ENCODE data around the gene ADM. TPM values are rescaled to one million over a fixed set of nuclear protein-coding genes. Genes with fewer than 3 reads are reported as not detected.

Gene ADM
- polyA plus RNA-seq, 2 of the 4 experiments (the other 2 are of a cell fraction) = 66.3 to 72.1 TPM

DNA sequence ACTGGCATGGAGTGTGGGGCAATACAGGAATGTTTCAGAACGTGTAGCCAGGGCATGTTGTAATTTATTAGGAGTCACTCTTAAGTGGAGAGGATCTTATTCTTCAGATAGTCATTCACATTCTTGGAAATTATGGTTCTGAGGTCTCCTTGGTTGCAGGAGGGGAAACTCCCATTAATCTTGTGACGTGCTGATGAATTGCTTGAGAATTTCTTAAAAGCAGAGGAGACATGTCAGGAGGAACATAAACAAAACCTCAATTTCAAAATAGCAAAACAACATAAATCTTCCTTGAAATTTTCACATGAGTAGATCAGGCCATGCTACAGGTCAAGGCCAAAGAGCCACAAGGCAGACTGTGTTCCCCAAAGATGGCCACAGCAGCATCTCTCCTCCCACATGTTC lies 50.4 kb downstream of the ADM start:
- ATAC-seq (no peak), FAIRE-seq (no peak), DNase-seq (ENCODE audit: low read depth in 1 of 2, low spot score in 1 of 2) (no peak)
- H3K4me2 ChIP-seq = no peak overlapping the region
- WGBS (ENCODE audit: missing lambda C conversion rate) = 13% methylated on average over 2 of the region's 2 CpGs
- TF ChIP-seq EHF (CRISPR knock-in tag; IDR thresholded peaks at IDR 0.05) (no peak), CBX2 (IDR thresholded peaks at IDR 0.05; ENCODE audit: borderline replicate concordance, low read depth) (no peak), ZNF302 (CRISPR knock-in tag; IDR thresholded peaks at IDR 0.05) (no peak), HOXB5 (CRISPR knock-in tag; IDR thresholded peaks at IDR 0.05) (no peak), RCOR1 (IDR thresholded peaks at IDR 0.05; ENCODE audit: low read depth, low read length) (no peak), ZC3H11A (IDR thresholded peaks at IDR 0.05) (no peak), MAFK (IDR thresholded peaks at IDR 0.05; ENCODE audit: partially characterized antibody) (no peak), TP53 (CRISPR knock-in tag; IDR thresholded peaks at IDR 0.05) (no peak), NFE2L2 (conservative IDR thresholded peaks at IDR 0.05; ENCODE audit: low read length) (no peak), NPAS2 (CRISPR knock-in tag; IDR thresholded peaks at IDR 0.05; ENCODE audit: borderline replicate concordance) (no peak), CBX8 (IDR thresholded peaks at IDR 0.05) (no peak)
- TF ChIP-seq, protein P1, sequence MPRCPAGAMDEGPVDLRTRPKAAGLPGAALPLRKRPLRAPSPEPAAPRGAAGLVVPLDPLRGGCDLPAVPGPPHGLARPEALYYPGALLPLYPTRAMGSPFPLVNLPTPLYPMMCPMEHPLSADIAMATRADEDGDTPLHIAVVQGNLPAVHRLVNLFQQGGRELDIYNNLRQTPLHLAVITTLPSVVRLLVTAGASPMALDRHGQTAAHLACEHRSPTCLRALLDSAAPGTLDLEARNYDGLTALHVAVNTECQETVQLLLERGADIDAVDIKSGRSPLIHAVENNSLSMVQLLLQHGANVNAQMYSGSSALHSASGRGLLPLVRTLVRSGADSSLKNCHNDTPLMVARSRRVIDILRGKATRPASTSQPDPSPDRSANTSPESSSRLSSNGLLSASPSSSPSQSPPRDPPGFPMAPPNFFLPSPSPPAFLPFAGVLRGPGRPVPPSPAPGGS (IDR thresholded peaks at IDR 0.05) = no peak
- TF ChIP-seq, protein P2, sequence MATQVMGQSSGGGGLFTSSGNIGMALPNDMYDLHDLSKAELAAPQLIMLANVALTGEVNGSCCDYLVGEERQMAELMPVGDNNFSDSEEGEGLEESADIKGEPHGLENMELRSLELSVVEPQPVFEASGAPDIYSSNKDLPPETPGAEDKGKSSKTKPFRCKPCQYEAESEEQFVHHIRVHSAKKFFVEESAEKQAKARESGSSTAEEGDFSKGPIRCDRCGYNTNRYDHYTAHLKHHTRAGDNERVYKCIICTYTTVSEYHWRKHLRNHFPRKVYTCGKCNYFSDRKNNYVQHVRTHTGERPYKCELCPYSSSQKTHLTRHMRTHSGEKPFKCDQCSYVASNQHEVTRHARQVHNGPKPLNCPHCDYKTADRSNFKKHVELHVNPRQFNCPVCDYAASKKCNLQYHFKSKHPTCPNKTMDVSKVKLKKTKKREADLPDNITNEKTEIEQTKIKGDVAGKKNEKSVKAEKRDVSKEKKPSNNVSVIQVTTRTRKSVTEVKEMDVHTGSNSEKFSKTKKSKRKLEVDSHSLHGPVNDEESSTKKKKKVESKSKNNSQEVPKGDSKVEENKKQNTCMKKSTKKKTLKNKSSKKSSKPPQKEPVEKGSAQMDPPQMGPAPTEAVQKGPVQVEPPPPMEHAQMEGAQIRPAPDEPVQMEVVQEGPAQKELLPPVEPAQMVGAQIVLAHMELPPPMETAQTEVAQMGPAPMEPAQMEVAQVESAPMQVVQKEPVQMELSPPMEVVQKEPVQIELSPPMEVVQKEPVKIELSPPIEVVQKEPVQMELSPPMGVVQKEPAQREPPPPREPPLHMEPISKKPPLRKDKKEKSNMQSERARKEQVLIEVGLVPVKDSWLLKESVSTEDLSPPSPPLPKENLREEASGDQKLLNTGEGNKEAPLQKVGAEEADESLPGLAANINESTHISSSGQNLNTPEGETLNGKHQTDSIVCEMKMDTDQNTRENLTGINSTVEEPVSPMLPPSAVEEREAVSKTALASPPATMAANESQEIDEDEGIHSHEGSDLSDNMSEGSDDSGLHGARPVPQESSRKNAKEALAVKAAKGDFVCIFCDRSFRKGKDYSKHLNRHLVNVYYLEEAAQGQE (IDR thresholded peaks at IDR 0.05) = no peak
- no peak overlapping the region for H3K4me3 ChIP-seq
- CTCF ChIA-PET = interaction anchor here (0.6 to 3.4 kb wide), 2 partner anchors 13 to 55 kb away, joined by 3 to 22 read pairs; no protein-coding TSS in a partner anchor
- POLR2A ChIA-PET = no interaction called here
- H3K9me3 ChIP-seq = peaks cover 3% of the 10 kb centered on the region; the same call in 1 of the 3 replicates
- peaks cover 26% of the 10 kb centered on the region for H3K4me1 ChIP-seq
- no peak overlapping the region for H3K27ac ChIP-seq

DNA sequence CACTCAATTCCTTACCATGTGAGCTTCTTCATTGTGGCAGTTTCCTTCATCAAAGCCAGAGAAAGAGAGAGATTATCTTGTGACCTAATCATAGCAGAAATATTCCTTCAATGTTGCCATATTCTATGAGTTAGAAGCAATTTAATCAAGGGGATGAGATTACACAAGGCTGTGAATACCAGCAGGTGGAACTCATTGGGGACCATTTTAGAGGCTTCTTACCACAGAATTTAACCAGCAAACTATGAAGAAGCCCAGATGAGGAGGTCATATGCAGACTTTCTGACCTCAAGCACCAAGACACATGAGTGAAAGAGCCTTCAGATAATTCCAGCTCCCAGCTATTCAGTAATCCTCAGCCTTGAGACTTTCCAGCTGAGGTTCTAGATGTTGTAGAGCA lies 51.3 kb downstream of the ADM start:
- ATAC-seq (no peak), FAIRE-seq (no peak), DNase-seq (ENCODE audit: low read depth in 1 of 2, low spot score in 1 of 2) (no peak)
- Histone ChIP-seq H3K4me1 (peaks cover 17% of the 10 kb centered on the region), H3K9me3 (peaks cover 3% of the 10 kb centered on the region; the same call in 1 of the 3 replicates), H3K27ac (no peak overlapping the region), H3K4me3 (no peak overlapping the region), H3K4me2 (no peak overlapping the region)
- ChIA-PET CTCF (interaction anchor here (0.6 to 3.4 kb wide), 5 partner anchors 10 to 148 kb away, joined by 3 to 22 read pairs (median 4); no protein-coding TSS in a partner anchor), POLR2A (no interaction called here)
- TF ChIP-seq, protein P3, sequence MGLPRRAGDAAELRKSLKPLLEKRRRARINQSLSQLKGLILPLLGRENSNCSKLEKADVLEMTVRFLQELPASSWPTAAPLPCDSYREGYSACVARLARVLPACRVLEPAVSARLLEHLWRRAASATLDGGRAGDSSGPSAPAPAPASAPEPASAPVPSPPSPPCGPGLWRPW (IDR thresholded peaks at IDR 0.05) = no peak
- TF ChIP-seq RAD21 (conservative IDR thresholded peaks at IDR 0.05 in 1 of 2, IDR thresholded peaks at IDR 0.05 in 1 of 2) = no peak
- TF ChIP-seq RFX5 (IDR thresholded peaks at IDR 0.05) = no peak

Small RNA genes lying within 50 kb of the gene (small RNA-seq; reads per million reads assigned to genes)
- 0 to 0.39 (median 0) reads per million in 6 experiments for gene AC080023.2

Other genes starting within 250 kb of the ADM start
- 49.6 and 59.0 TPM in 2 replicates for gene SBF2, start 10.9 kb upstream of the ADM start, polyA plus RNA-seq (2011; rRNA removed)
- 11.1 to 12.5 TPM (median 11.9 TPM) in 3 replicates for gene SBF2, start 10.9 kb upstream of the ADM start, polyA plus RNA-seq (2017; fragmentation: RNase III; extraction: RNeasy Plus Mini Kit Qiagen cat#74134 plus additional on column Dnase treatment)
- gene AMPD3, start 150.2 kb downstream of the ADM start, polyA plus RNA-seq (2011; rRNA removed) = 4.7 and 6.6 TPM in 2 replicates
- 2.9 to 3.6 TPM (median 3.1 TPM) in 3 replicates for gene AMPD3, start 150.2 kb downstream of the ADM start, polyA plus RNA-seq (2017; fragmentation: RNase III; extraction: RNeasy Plus Mini Kit Qiagen cat#74134 plus additional on column Dnase treatment)
- 21.6 and 33.3 TPM in 2 replicates for gene RNF141, start 236.1 kb downstream of the ADM start, polyA plus RNA-seq (2011; rRNA removed)
- gene RNF141, start 236.1 kb downstream of the ADM start, polyA plus RNA-seq (2017; fragmentation: RNase III; extraction: RNeasy Plus Mini Kit Qiagen cat#74134 plus additional on column Dnase treatment) = 15.6 to 18.6 TPM (median 16.8 TPM) in 3 replicates

All from A549 (cell line).